OCI-LY7 (cell line): Measurements from ENCODE around the gene DENND5B. TPM values are rescaled to one million over a fixed set of nuclear protein-coding genes. Genes with fewer than 3 reads are reported as not detected.

Source experiments
- BruUV-seq: library from RNA; stranded (reverse); fragments of 400-500 nt; replicated peaks from 2 replicates; lab custom pipeline; 2021; lab: Mats Ljungman, UMichigan
- CTCF ChIA-PET: fragments of 300-600 bp; sonication (Branson Sonifier 250); formaldehyde crosslinking; loops from one replicate; lab custom pipeline; 2022; ENCODE audit warnings: antibody characterized with exemption; ENCODE audit not compliant: unreplicated experiment; lab: Charles Lee
- POLR2A ChIA-PET: fragments of 300-600 bp; sonication (Branson Sonifier 250); formaldehyde crosslinking; loops from one replicate; lab custom pipeline; 2022; ENCODE audit warnings: antibody characterized with exemption; lab: Charles Lee
- DNase-seq: peaks from one replicate; pipeline ENCODE4 v3.0.0-alpha.2; 2015; ENCODE audit warnings: low spot score
- H2AFZ ChIP-seq: fragments of 200-600 bp; sonication (generic), shearing (Covaris generic); 2 replicates; pipeline ENCODE4 v1.6.1; 2014; ENCODE audit warnings: mild to moderate bottlenecking, antibody characterized with exemption, low read length, moderate library complexity
- H3K27ac ChIP-seq: fragments of 200-600 bp; sonication (generic); 2 replicates; pipeline ENCODE4 v1.5.1; 2014; ENCODE audit warnings: mixed run types, low read depth, mild to moderate bottlenecking, moderate library complexity, low read length, inconsistent platforms; ENCODE audit not compliant: poor library complexity, severe bottlenecking
- H3K36me3 ChIP-seq: fragments of 200-600 bp; sonication (generic); 2 replicates; pipeline ENCODE4 v1.6.1; 2014; ENCODE audit warnings: mild to moderate bottlenecking, antibody characterized with exemption, low read length, moderate library complexity, mixed read lengths; ENCODE audit not compliant: insufficient read depth
- H3K4me1 ChIP-seq: fragments of 200-600 bp; sonication (generic); 2 replicates; pipeline ENCODE4 v1.5.1; 2014; ENCODE audit warnings: mild to moderate bottlenecking, low read length; ENCODE audit not compliant: insufficient read depth, poor library complexity, severe bottlenecking
- H3K4me2 ChIP-seq: fragments of 200-600 bp; sonication (generic); 2 replicates; pipeline ENCODE4 v1.6.1; 2014; ENCODE audit warnings: mild to moderate bottlenecking, low read length
- H3K4me3 ChIP-seq: fragments of 200-600 bp; sonication (generic); 2 replicates; pipeline ENCODE4 v1.5.1; 2014; ENCODE audit warnings: mild to moderate bottlenecking, low read depth, low read length; ENCODE audit not compliant: poor library complexity, severe bottlenecking
- H3K79me2 ChIP-seq: fragments of 200-600 bp; sonication (generic); 2 replicates; pipeline ENCODE4 v1.6.1; 2016; ENCODE audit warnings: low read depth, mild to moderate bottlenecking, low read length, moderate library complexity, mixed read lengths; ENCODE audit not compliant: insufficient read depth
- H3K9me2 ChIP-seq: fragments of 200-600 bp; sonication (generic); 2 replicates; pipeline ENCODE4 v1.6.1; 2016; ENCODE audit warnings: mild to moderate bottlenecking, low read length, mixed read lengths; ENCODE audit not compliant: insufficient read depth
- H3K9me3 ChIP-seq: fragments of 200-600 bp; sonication (generic); 2 replicates; pipeline ENCODE4 v1.6.1; 2014; ENCODE audit warnings: mild to moderate bottlenecking, mixed run types, low read length, mixed read lengths
- H4K20me1 ChIP-seq: fragments of 200-600 bp; sonication (generic); 2 replicates; pipeline ENCODE4 v1.6.1; 2014; ENCODE audit warnings: mild to moderate bottlenecking, antibody characterized with exemption, low read length, moderate library complexity, mixed read lengths; ENCODE audit not compliant: insufficient read depth
- CTCF ChIP-seq: fragments of 200-600 bp; sonication (generic); conservative IDR thresholded peaks from 2 replicates; pipeline ENCODE4 v1.5.1; 2014; ENCODE audit warnings: mild to moderate bottlenecking, antibody characterized with exemption, low read length, moderate library complexity, mixed read lengths
- EZH2phosphoT487 ChIP-seq: fragments of 200-600 bp; sonication (generic); IDR thresholded peaks from 2 replicates; pipeline ENCODE4 v1.6.1; 2018; ENCODE audit warnings: low read depth, borderline replicate concordance, mild to moderate bottlenecking, mixed run types, antibody characterized with exemption, low read length, moderate library complexity, mixed read lengths
- intact Hi-C: fragments of 100-400 bp; cut with micrococcal nuclease; formaldehyde crosslinking; loops from one replicate; pipeline ENCODE4 v1.10.0; 2022; ENCODE audit not compliant: unreplicated experiment
- total RNA-seq, 2 experiments: library from RNA; depleted of rRNA in 1 of 2; stranded (reverse); fragments of >200 nt in 1 of 2; shearing (Covaris generic) in 1 of 2; gene quantifications; 2 replicates each; pipeline ENCODE4 v1.2.3, GENCODE V29; 2014 to 2022

DENND5B gene
- total RNA-seq, 2 experiments from 2014 or later = 23.1 to 38.9 TPM

DNA sequence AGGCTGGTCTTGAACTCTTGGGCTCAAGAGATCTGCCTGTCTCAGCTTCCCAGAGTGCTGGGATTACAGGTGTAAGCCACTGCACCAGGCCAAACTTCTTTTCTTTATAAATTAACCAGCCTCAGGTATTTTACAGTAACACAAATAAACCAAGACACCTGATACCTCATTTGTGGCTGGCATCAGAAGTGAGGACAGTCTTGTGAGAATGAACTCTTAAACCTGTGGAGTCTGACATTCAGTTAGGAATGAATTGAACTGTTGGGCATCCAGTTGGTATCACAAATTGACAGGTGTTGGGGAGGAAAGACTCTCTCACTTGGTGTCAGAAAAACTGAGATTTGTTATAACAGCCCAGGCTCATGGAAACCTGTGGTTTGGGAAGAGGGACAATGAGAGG lies 120.5 kb downstream of the DENND5B start:
- intact Hi-C loops = no loop called here
- H3K4me1 ChIP-seq = no peaks in the 10 kb centered on the region
- H3K36me3 ChIP-seq = peaks cover 38% of the 10 kb centered on the region
- no TSS peak for BruUV-seq
- H3K9me2 ChIP-seq = no peaks in the 10 kb centered on the region
- no peak for DNase-seq
- no peak overlapping the region for H3K27ac ChIP-seq
- no peaks in the 10 kb centered on the region for H4K20me1 ChIP-seq
- no peaks in the 10 kb centered on the region for H3K79me2 ChIP-seq
- TF ChIP-seq CTCF (no peak), EZH2phosphoT487 (no peak)
- no peaks in the 10 kb centered on the region for H3K9me3 ChIP-seq
- H2AFZ ChIP-seq = no peak overlapping the region
- H3K4me3 ChIP-seq = no peak overlapping the region
- ChIA-PET CTCF (interaction anchor here (0.6 kb wide), 1 partner anchor 12 kb away, joined by 3 read pairs; no protein-coding TSS in a partner anchor), POLR2A (interaction anchor here (0.7 to 0.8 kb wide), 2 partner anchors 13 to 113 kb away, joined by 3 read pairs; no protein-coding TSS in a partner anchor)
- no peak overlapping the region for H3K4me2 ChIP-seq

DNA sequence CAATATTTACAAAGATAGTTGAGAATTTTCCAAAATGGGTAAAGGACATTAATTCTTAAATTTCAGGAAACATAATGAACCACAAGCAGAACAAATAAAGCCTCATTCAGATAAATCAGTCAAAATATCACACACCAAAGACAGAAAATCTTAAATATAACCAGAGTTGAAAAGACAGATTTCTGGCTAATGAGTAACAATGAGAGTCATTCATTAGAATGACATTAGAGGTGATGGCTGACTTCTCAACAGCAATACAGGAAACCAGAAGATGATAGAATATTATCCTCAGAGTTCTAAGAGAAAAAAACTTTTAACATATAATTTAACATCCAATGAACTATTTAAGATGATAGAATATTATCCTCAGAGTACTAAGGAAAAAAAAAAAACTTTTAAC lies 124.2 kb downstream of the DENND5B start:
- H3K4me3 ChIP-seq = no peak overlapping the region
- POLR2A ChIA-PET = no interaction called here
- no TSS peak for BruUV-seq
- DNase-seq = no peak
- H3K79me2 ChIP-seq = no peaks in the 10 kb centered on the region
- H3K27ac ChIP-seq = no peak overlapping the region
- H4K20me1 ChIP-seq = no peaks in the 10 kb centered on the region
- no peak for TF ChIP-seq CTCF
- H3K36me3 ChIP-seq = peaks cover 27% of the 10 kb centered on the region
- CTCF ChIA-PET = no interaction called here
- no peaks in the 10 kb centered on the region for H3K9me2 ChIP-seq
- H2AFZ ChIP-seq = no peak overlapping the region
- H3K9me3 ChIP-seq = no peaks in the 10 kb centered on the region
- H3K4me1 ChIP-seq = peaks cover 3% of the 10 kb centered on the region
- intact Hi-C loops = no loop called here
- H3K4me2 ChIP-seq = no peak overlapping the region

DNA sequence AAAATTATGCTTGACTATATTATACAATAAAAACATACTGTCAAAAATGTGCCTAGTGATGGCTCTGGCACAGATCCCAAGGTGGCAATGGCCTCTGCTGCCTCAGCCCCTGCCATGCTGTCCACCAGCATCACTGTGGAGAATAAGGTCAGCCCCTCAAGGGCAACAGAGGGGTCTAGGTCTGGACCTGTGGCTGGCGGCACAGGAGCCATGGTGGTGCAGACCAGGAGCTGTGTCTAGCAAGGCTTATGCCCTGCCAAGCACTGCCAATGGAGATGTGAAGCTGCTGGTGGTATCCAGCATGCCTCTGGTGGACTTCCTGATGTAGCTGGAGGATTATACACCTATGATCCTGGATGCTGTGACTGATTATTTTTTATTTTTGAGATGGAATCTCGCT lies 125.9 kb downstream of the DENND5B start:
- no peaks in the 10 kb centered on the region for H3K9me2 ChIP-seq
- no peak overlapping the region for H3K27ac ChIP-seq
- no peaks in the 10 kb centered on the region for H4K20me1 ChIP-seq
- TF ChIP-seq EZH2phosphoT487 (no peak), CTCF (no peak)
- H3K4me2 ChIP-seq = no peak overlapping the region
- intact Hi-C loops = no loop called here
- no peak overlapping the region for H2AFZ ChIP-seq
- H3K4me1 ChIP-seq = peaks cover 3% of the 10 kb centered on the region
- no peaks in the 10 kb centered on the region for H3K79me2 ChIP-seq
- peaks cover 19% of the 10 kb centered on the region for H3K36me3 ChIP-seq
- no peaks in the 10 kb centered on the region for H3K9me3 ChIP-seq
- no peak for DNase-seq
- no peak overlapping the region for H3K4me3 ChIP-seq
- ChIA-PET POLR2A (interaction anchor here (1.1 kb wide), 1 partner anchor 11 kb away, joined by 5 read pairs; no protein-coding TSS in a partner anchor), CTCF (no interaction called here)
- BruUV-seq = no TSS peak
